ENCODE results near the gene DACH1.

DNA sequence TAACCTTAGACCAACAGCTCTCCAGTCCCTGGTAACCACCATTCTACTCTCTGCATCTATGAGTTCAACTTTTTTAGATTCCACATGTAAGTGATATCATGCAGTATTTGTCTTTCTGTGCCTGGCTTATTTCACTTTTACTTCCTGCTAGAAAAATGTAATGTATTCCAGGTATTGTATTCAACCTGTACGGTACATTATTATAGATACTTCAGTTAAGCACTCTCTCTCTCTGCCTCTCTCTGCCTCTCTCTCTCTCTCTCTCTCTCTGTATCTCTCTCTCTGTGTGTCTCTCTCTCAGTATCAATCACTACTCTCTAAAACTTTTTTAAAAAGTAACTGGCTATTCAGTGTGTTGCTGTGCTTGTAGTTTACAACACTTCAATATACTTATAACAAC, 8.4 kb downstream of the DACH1 start:
- TF ChIP-seq RAD21 (CRISPR knock-in tag; conservative IDR thresholded peaks at IDR 0.05 in 1 of 2, IDR thresholded peaks at IDR 0.05 in 1 of 2) (no peak), ZBTB7A (IDR thresholded peaks at IDR 0.05; ENCODE audit: borderline replicate concordance, control insufficient read depth, low read depth, low read length) (no peak), YY1 (IDR thresholded peaks at IDR 0.05; ENCODE audit: borderline replicate concordance in 1 of 3, control insufficient read depth in 1 of 3, extremely low read depth in 1 of 3, insufficient read depth in 3 of 3, insufficient read length in 1 of 3, insufficient replicate concordance in 2 of 3, low read depth in 1 of 3, low read length in 2 of 3) (no peak)

All from K562 (cell line).